ENCODE data around the gene HACD3. TPM values are rescaled to one million over a fixed set of nuclear protein-coding genes. Genes with fewer than 3 reads are reported as not detected.
"Not testable (repeated sequence)": the region's sequence is repeated elsewhere in the genome, so short reads cannot be mapped to it uniquely, and the experiment has no call there.

HACD3 gene
- total RNA-seq, 4 donors from 2014 or later = 30.5 to 43.0 (median 38.1) TPM

DNA sequence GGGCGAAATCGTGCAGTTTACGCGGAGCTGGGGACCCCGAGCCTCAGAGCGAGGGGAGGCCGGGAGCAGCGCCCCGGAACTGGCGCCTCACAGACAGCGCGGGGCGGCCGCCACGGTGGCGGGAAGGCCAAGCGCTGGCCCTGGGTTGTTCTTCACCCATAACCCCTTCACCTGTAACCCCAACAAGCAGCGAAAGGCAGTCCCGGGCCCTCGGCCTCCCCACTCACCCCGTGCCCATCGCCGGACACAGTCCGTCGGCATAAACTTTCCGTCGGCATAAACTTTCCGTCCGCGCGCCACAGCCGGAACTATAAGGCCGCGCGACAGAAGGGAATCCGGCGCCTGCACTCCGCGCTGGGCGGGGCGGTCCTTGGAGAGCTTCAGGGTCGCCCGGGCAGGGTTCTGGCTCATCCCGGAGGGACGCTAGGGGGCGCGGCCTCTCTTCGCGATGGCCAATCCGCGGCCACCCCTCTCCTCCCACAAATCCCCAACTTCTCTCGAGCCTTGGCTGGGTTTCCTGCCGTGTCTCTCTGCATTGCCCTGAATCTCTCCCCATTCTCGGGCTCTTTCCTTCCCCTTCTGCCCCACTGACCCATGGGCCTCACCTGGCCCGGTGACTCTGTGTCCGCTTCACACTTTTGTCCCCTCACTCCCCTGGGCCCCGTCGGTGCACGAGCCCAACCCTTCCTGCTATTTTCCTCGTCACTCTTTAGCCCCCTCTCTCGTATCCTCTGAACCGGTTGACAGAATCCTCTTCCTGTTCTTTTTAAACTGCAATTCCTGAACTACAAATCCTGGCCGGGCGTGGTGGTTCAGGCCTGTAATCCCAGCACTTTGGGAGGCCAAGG is 80.8 kb downstream of the HACD3 start, which contains the start of gene INTS14:
Gene INTS14 (minus strand): TSS at position 261 of the 848 bp plus-strand sequence. CDS start 3,751 bp downstream, outside the sequence.
- 0% methylated on average over 42 to 60 of the region's 64 CpGs for WGBS, 2 donors
- intact Hi-C loops (cut with DNase I; ENCODE audit: low total_unique reads) = no loop called here
- DNase-seq (ENCODE audit: low spot score in 2 of 2) = peak; percentile 97 to 99
- TF ChIP-seq POLR2A (IDR thresholded peaks at IDR 0.05) = no peak
- TF ChIP-seq, protein P1, sequence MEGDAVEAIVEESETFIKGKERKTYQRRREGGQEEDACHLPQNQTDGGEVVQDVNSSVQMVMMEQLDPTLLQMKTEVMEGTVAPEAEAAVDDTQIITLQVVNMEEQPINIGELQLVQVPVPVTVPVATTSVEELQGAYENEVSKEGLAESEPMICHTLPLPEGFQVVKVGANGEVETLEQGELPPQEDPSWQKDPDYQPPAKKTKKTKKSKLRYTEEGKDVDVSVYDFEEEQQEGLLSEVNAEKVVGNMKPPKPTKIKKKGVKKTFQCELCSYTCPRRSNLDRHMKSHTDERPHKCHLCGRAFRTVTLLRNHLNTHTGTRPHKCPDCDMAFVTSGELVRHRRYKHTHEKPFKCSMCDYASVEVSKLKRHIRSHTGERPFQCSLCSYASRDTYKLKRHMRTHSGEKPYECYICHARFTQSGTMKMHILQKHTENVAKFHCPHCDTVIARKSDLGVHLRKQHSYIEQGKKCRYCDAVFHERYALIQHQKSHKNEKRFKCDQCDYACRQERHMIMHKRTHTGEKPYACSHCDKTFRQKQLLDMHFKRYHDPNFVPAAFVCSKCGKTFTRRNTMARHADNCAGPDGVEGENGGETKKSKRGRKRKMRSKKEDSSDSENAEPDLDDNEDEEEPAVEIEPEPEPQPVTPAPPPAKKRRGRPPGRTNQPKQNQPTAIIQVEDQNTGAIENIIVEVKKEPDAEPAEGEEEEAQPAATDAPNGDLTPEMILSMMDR (IDR thresholded peaks at IDR 0.05) = peak in 1 of 3 donors; percentile 60
- H3K4me3 ChIP-seq (ENCODE audit: low read depth, poor library complexity, severe bottlenecking) = peak within 1 kb of the TSS; percentile 83

- H3K4me3 ChIP-seq (ENCODE audit: low read depth, poor library complexity, severe bottlenecking) = peak overlapping the region; percentile 20
- 64 to 78% methylated on average over 5 of the region's 5 CpGs for WGBS, 2 donors
- TF ChIP-seq POLR2A (IDR thresholded peaks at IDR 0.05) = no peak
- TF ChIP-seq, protein P1 (IDR thresholded peaks at IDR 0.05) = no peak
- no peak for DNase-seq (ENCODE audit: low spot score in 2 of 2)
- intact Hi-C loops (cut with DNase I; ENCODE audit: low total_unique reads) = loop anchor here (1.0 kb wide), 1 partner anchor 44 kb away; no protein-coding TSS in a partner anchor
These were observed 81.8 kb downstream of the HACD3 start for GRCh38 chr15:65611888-65612615.

GRCh38 chr15:65612616-65612946 is 82.3 kb downstream of the HACD3 start:
- H3K4me3 ChIP-seq (ENCODE audit: low read depth, poor library complexity, severe bottlenecking) = no peak overlapping the region
- TF ChIP-seq, protein P1 (IDR thresholded peaks at IDR 0.05) = no peak
- no peak for TF ChIP-seq POLR2A (IDR thresholded peaks at IDR 0.05)
- 36 to 48% methylated on average over 2 of the region's 2 CpGs for WGBS, 2 donors
- intact Hi-C loops (cut with DNase I; ENCODE audit: low total_unique reads) = loop anchor here (1.0 kb wide), 1 partner anchor 44 kb away; no protein-coding TSS in a partner anchor
- DNase-seq (ENCODE audit: low spot score in 2 of 2) = no peak

DNA sequence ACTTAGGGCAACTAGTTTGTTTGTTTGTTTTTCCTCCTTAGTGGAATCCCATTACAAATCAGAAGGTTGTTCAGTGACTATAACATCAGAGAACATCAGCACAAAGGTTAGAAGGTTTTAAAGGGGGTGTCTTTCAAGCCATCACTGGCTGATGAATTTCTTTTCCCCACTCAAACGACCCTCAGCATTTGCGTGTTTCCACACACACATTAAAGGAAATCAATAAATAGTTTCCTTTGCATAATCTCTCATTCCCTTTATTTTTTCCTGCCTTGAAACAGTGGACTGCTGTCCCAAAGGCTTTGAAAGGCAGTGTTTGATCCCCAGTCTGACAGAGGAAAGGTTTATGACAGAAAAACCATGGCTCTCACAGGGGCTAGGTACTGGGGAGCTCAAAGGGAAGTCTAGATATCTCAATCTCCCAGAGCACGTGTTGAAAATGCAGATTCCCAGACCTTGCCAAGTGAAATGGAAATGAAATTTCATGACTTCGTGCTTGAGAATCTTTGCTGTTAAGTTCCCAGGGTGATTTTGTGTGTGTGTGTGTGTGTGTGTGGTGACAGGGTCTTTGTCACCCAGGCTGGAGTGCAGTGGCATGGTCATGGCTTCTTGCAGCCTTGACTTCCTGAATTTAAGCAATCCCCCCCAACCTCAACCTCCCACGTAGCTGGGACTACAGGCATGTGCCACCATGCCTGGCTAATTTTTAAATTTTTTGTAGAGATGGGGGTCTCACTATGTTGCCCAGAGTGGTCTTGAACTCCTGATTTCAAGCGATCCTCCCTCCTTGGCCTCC is 82.9 kb downstream of the HACD3 start:
- TF ChIP-seq, protein P1 (IDR thresholded peaks at IDR 0.05) = no peak
- TF ChIP-seq POLR2A (IDR thresholded peaks at IDR 0.05) = no peak
- intact Hi-C loops (cut with DNase I; ENCODE audit: low total_unique reads) = loop anchor here (1.0 kb wide), 1 partner anchor 45 kb away; no protein-coding TSS in a partner anchor
- no peak for DNase-seq (ENCODE audit: low spot score in 2 of 2)
- no peak overlapping the region for H3K4me3 ChIP-seq (ENCODE audit: low read depth, poor library complexity, severe bottlenecking)
- WGBS, 2 donors = 80 to 81% methylated on average over 6 of the region's 6 CpGs

- intact Hi-C loops (cut with DNase I; ENCODE audit: low total_unique reads); H3K4me3 ChIP-seq (ENCODE audit: low read depth, poor library complexity, severe bottlenecking); DNase-seq (ENCODE audit: low spot score in 2 of 2): not testable (repeated sequence)
- 85 to 100% methylated on average over 1 of the region's 1 CpG for WGBS, 2 donors
These were observed 85.6 kb downstream of the HACD3 start for GRCh38 chr15:65615887-65616286.

All from lower leg skin (tissue), 4 donors.